ENCODE measurements around the gene IMMT. TPM values are rescaled to one million over a fixed set of nuclear protein-coding genes. Genes with fewer than 3 reads are reported as not detected.

IMMT gene
- total RNA-seq, 6 experiments from 2014 or later, result 83.0 to 93.4 (median 87.6) TPM

- Mint-ChIP-seq H3K27me3 (ENCODE audit: insufficient read depth) (no peaks in the 10 kb centered on the region; the same call in none of the 2 replicates), H3K9me3 (no peaks in the 10 kb centered on the region), H3K36me3 (ENCODE audit: low read depth) (peaks cover 39% of the 10 kb centered on the region), H3K4me3 (no peak overlapping the region), H3K27ac (no peak overlapping the region), H3K4me1 (ENCODE audit: low read depth) (no peaks in the 10 kb centered on the region)
- TF ChIP-seq CTCF (IDR thresholded peaks at IDR 0.05), result no peak
- DNase-seq, result no peak
Measured at GRCh38 chr2:86143926-86144685, 51.2 kb downstream of the IMMT start.

DNA sequence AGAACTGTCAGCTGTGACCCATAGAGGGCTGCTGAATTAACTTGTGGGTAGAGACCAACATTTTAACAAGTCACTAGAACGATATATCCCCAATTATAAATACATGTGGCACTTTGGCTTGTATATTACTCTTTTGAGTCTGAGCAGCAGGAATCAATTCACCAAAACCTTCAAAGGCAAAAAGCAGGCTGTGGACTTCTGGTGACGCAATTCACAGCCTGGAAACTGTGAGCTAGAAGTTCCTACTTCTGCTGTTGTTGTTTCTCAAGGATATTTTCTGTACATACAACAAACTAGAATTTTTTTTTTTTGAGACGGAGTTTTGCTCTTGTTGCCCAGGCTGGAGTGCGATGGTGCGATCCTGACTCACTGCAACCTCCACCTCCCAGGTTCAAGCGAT, 52.0 kb downstream of the IMMT start:
- no peak for DNase-seq
- Mint-ChIP-seq H3K27ac (no peak overlapping the region), H3K4me3 (no peak overlapping the region), H3K9me3 (no peaks in the 10 kb centered on the region), H3K27me3 (ENCODE audit: insufficient read depth) (no peaks in the 10 kb centered on the region; the same call in 1 of the 2 replicates), H3K36me3 (ENCODE audit: low read depth) (peaks cover 41% of the 10 kb centered on the region), H3K4me1 (ENCODE audit: low read depth) (no peaks in the 10 kb centered on the region)
- TF ChIP-seq CTCF (IDR thresholded peaks at IDR 0.05), result no peak

GRCh38 chr2:86142436-86143257, 52.6 kb downstream of the IMMT start:
- Mint-ChIP-seq H3K27ac (no peak overlapping the region), H3K36me3 (ENCODE audit: low read depth) (peaks cover 43% of the 10 kb centered on the region), H3K9me3 (no peaks in the 10 kb centered on the region), H3K27me3 (ENCODE audit: insufficient read depth) (no peaks in the 10 kb centered on the region; the same call in 1 of the 2 replicates), H3K4me1 (ENCODE audit: low read depth) (no peaks in the 10 kb centered on the region), H3K4me3 (no peak overlapping the region)
- DNase-seq, result no peak
- no peak for TF ChIP-seq CTCF (IDR thresholded peaks at IDR 0.05)

- TF ChIP-seq CTCF (IDR thresholded peaks at IDR 0.05), result no peak
- H3K27me3 Mint-ChIP-seq (ENCODE audit: insufficient read depth), result no peaks in the 10 kb centered on the region; the same call in none of the 2 replicates
- peaks cover 41% of the 10 kb centered on the region; the same call in 1 of the 2 replicates for H3K36me3 Mint-ChIP-seq (ENCODE audit: low read depth)
- peak overlapping the region; percentile 18 for H3K27ac Mint-ChIP-seq
- DNase-seq, result no peak
- no peaks in the 10 kb centered on the region for H3K9me3 Mint-ChIP-seq
- no peaks in the 10 kb centered on the region for H3K4me1 Mint-ChIP-seq (ENCODE audit: low read depth)
- H3K4me3 Mint-ChIP-seq, result no peak overlapping the region
Measured at GRCh38 chr2:86140969-86141392, 54.3 kb downstream of the IMMT start.

GRCh38 chr2:86139981-86140380, 55.3 kb downstream of the IMMT start:
- no peak for DNase-seq
- peaks cover 50% of the 10 kb centered on the region for H3K36me3 Mint-ChIP-seq (ENCODE audit: low read depth)

More at GRCh38 chr2:86139981-86140380, 55.3 kb downstream of the IMMT start:
- Mint-ChIP-seq H3K4me1 (ENCODE audit: low read depth) (no peaks in the 10 kb centered on the region), H3K27me3 (ENCODE audit: insufficient read depth) (no peaks in the 10 kb centered on the region; the same call in none of the 2 replicates), H3K9me3 (no peaks in the 10 kb centered on the region), H3K27ac (0 out of 2 replicates have a peak overlapping the region, but pooled peaks have one; percentile 13), H3K4me3 (no peak overlapping the region)
- no peak for TF ChIP-seq CTCF (IDR thresholded peaks at IDR 0.05)

All from HFFc6 (cell line).